ENCODE measurements around the gene HCRTR1.

HCRTR1 gene

GRCh38 chr1:31625561-31626222, 8.2 kb downstream of the HCRTR1 start:
- in situ Hi-C loops (cut with MboI; ENCODE audit: low sequenced_read_pairs), result no loop called here

GRCh38 chr1:31626223-31627207, 9.0 kb downstream of the HCRTR1 start:
- in situ Hi-C loops (cut with MboI; ENCODE audit: low sequenced_read_pairs), result no loop called here

DNA sequence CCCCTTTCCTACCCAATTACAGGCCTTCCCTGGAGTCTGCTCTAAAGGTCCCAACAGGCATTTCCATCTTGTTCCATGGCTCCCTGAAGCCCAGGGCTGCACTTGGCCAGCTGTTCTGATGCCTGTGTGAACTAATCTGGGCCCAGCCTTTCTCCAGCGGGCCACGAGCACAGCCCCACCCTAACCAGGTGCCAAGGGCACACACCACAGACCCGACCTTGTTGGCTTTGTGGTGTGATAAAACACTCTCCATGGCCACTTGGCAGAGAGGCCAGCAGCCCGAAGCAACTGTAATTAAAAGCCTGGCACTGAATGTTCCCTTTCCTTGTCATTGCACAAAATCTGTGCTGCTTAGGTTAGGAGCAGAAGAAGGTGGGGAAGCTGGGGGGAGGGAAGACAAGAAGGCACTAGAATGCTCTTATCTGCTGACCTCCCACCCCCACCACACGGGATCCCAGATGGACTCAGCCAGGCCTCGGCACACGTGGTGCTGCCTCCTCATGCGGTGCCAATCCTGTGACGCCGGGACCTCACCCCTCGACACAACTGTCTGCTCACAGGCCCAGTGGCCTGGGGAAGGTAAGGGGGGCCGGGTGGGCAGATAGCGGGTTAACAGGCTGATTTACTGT, 9.9 kb downstream of the HCRTR1 start:
- in situ Hi-C loops (cut with MboI; ENCODE audit: low sequenced_read_pairs), result no loop called here

DNA sequence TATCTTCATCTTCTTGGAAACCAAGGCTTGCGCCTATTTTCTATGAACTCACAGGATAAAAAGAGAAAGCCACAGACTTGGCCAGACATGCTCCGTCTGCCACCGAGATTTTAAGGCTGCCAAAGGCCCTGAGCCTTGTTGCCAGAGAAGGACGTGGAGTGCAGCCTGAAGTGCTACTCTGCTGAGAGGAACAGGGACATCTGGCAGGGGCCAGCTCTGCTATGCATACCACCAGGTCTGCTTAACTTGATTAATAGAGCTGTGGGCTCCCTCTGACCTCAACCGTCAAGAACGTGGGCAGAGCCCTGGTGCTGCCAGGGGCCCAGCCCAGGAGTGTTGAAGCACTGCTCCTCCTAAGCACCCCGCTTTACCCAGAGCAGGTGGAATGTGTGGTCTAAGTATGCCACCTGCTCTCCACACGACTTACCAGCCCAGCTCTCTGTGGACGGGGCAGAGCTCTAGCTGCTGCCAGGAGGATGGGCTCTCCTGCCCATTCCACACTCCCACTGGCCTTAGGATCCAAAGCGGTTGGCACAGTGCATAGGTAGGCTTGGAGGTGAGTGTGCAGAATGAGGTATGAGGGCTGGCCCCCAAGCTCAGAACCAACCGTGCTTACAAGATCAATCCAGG, 10.6 kb downstream of the HCRTR1 start:
- in situ Hi-C loops (cut with MboI; ENCODE audit: low sequenced_read_pairs), result no loop called here

DNA sequence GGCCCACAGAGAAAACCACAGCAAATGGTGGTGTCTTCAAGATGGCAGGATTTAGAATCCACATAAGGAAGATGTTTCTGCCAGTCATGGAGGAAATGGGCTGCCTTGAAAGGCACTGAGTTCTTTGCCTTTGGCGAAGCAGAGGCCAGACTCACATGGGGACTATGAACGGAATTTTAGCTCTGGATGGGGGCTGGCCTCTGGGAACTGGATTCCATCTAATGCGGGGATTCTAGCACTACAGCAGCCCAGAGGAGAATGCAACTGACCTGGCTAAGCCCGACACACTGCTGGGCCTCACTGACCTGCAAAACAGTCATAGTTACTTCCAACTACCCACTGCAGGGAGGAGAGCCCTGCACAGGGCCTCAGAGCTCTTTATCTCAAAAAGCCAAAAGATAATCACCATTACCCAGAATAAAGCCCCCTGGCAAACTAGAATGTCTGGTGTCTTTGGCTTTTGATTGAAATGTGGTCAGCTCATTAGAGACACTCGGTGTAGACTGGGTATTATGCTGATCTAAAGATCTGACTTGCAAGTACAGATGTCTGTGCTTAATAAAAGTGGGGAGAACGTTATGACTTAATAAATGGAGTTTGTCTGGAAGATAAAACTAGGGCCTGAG, 11.6 kb downstream of the HCRTR1 start:
- in situ Hi-C loops (cut with MboI; ENCODE audit: low sequenced_read_pairs), result no loop called here

DNA sequence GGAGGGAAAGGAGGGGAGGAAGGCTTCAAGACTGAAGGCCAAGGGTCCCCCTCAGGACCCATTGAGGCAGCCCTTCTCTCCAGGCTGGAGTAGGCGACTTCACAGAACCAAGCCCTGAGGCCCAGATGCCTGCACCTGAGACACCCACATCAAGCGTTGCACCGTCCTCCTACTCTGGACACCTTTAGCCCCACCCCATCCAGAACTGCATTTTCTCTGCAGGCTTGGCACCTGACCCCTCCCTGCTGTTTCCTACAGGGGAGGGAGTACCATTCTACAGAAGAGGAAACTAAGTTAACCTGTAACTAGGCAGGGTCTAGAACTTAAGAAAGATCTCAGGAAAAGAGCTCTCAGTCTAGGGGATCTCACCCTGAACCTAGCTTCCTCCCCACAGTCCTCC, 15.2 kb downstream of the HCRTR1 start:
- in situ Hi-C loops (cut with MboI; ENCODE audit: low sequenced_read_pairs), result no loop called here

GRCh38 chr1:31633117-31633516, 15.6 kb downstream of the HCRTR1 start:
- in situ Hi-C loops (cut with MboI; ENCODE audit: low sequenced_read_pairs), result no loop called here

- in situ Hi-C loops (cut with MboI; ENCODE audit: low sequenced_read_pairs), result no loop called here
Measured at GRCh38 chr1:31637915-31638673, 20.6 kb downstream of the HCRTR1 start.

DNA sequence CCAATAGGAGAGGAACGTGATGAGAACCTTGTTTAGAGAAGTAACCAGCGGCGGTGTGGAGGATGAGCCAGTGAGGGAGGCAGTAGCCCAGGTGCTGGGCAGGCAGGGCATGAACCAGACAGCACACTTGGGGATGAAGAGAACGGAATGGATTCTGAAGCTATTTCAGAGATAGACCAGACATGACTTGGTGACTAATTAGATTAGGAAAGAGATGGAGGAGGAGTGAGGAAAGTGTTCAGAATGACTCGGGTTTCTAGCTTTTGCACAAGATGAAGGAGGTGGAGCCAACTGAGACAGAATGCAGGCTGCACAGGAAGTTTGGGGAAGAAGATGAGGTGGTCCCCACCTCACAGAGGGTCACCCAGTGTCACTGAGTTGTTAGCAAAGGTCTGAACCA, 22.1 kb downstream of the HCRTR1 start:
- in situ Hi-C loops (cut with MboI; ENCODE audit: low sequenced_read_pairs), result no loop called here

DNA sequence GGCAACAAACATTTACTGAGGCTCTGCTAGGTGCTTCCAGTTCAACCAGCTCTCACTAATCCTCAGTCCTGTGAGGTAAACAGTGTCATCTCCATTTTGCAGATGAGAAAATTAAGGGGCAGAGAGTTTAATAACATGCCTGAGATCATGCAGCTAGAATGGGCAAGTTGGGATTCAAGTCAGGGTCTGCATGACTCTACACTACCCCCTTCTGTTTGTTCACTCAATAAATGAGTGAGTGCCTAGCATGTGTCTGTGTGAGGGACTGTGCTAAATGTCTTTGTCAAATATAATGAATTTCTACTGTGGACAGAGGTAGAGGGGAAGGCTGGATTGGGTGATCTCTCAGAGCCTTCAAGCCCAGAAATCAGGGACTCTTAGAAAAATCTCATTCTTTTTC, 22.7 kb downstream of the HCRTR1 start:
- in situ Hi-C loops (cut with MboI; ENCODE audit: low sequenced_read_pairs), result no loop called here

- in situ Hi-C loops (cut with MboI; ENCODE audit: low sequenced_read_pairs), result no loop called here
Measured at GRCh38 chr1:31640964-31641363, 23.5 kb downstream of the HCRTR1 start.

- in situ Hi-C loops (cut with MboI; ENCODE audit: low sequenced_read_pairs), result no loop called here
Measured at GRCh38 chr1:31642366-31642765, 24.9 kb downstream of the HCRTR1 start.

DNA sequence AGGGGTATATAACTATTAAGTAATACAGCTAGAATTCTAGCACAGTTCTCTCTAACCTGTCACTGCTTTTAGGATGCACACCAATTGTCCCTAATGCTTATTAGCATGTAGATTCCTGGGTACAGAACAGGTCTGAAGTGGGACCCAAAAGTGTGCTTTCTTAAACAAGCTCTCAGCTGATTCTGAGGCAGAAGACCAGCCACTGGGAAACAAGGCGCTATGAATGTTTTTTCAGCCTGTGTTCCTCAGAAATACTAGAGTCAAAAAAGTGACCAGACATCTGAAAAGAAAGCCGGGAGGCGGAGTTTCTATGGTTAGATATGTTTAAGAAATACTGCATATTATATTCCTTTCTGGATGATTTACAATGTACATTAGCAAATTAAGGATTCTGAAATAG, 25.4 kb downstream of the HCRTR1 start:
- in situ Hi-C loops (cut with MboI; ENCODE audit: low sequenced_read_pairs), result no loop called here

DNA sequence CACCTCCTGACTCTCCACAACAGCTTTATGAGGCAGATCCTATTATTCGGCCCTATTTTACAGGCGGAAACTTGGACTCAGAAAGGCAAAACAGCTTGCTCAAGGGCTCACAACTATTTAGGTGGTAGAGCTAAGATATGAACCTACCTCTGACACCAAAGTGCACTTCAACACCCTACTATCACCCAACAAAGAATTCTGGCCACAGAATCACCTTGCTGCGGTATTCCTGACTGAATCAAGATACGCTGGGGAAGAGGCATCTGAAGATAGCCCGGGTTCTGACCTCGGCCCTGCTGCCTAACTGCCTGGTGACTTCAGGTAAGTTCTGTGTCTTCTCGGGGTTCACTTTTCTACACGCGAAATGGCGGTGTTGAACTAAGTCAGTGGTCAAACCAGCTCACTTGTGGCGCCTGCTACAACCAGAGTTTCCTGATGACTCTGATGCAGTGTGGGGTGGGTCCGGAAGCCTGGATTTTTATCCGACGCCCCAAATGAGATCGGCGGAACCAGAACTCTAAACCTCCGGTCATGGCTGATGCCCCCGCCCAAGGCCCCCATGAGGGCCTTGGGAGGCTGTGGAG, 26.6 kb downstream of the HCRTR1 start:
- in situ Hi-C loops (cut with MboI; ENCODE audit: low sequenced_read_pairs), result no loop called here

DNA sequence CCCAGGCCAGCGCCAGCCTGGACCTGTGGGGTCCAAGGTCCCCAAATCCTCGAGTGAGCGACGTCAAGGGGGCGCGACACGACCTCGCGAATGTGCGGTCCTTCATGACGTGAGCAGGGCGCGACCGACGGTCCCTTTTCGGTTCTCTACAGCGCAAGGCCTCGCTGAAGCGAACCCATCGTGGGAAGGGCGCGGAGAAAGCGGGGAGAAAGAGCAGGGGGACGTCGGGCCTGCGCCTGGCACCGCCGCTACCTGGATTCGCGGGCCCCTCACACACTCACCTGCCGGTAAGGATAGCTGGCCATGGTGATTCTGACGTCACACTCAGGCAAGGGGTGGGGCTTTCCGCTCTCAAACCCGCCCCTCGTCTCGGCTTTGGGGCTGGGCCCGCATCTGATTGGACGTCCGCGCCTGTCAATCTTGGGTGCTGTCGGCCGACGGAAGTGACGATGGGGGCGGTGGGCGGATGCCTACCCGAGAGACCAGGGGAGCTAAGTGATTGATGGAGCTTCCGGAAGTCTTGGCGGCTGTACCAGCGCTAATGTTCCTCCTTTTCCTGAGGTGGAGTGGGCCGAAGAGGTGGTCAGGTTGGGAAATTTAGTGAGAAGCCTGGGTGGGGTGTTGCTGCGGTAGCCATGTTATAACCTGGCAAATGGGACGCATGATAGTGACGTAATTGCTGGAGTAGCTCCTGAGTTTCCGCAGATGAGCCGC, 27.2 kb downstream of the HCRTR1 start, which contains the start of gene PEF1:
Gene PEF1, minus strand, starts transcription at position 317 of the 714 bp plus-strand sequence. Its CDS starts 12 bp downstream, at position 305.
- in situ Hi-C loops (cut with MboI; ENCODE audit: low sequenced_read_pairs), result no loop called here

- in situ Hi-C loops (cut with MboI; ENCODE audit: low sequenced_read_pairs), result no loop called here
Measured at GRCh38 chr1:31645274-31645568, 27.7 kb downstream of the HCRTR1 start.

GRCh38 chr1:31646259-31646960, 28.9 kb downstream of the HCRTR1 start:
- in situ Hi-C loops (cut with MboI; ENCODE audit: low sequenced_read_pairs), result no loop called here

- in situ Hi-C loops (cut with MboI; ENCODE audit: low sequenced_read_pairs), result no loop called here
Measured at GRCh38 chr1:31647106-31647505, 29.6 kb downstream of the HCRTR1 start.
